K562 (cell line): ENCODE data around the gene FMC1. TPM values are rescaled to one million over a fixed set of nuclear protein-coding genes. Genes with fewer than 3 reads are reported as not detected.

Source experiments
- ATAC-seq: fragments of 200-7000 bp; cut with Tn5 transposase; 3 replicates; pipeline ENCODE4 v1.9.1; 2020; ENCODE audit warnings: moderate library complexity
- BruUV-seq: library from RNA; stranded (reverse); fragments of 400-500 nt; replicated peaks from 2 replicates; lab custom pipeline; 2021; lab: Mats Ljungman, UMichigan
- CTCF ChIA-PET: fragments of 300-600 bp; formaldehyde crosslinking; extraction: SDS; loops from one replicate; lab custom pipeline; 2021; ENCODE audit warnings: low intra/inter-chr PET ratio; lab: Yijun Ruan, JAX
- POLR2A ChIA-PET: fragments of 300-600, 350-650 bp; sonication (Branson Sonifier 250); formaldehyde crosslinking; extraction: SDS; loops from one replicate; lab custom pipeline; 2021; ENCODE audit warnings: antibody characterized with exemption, inconsistent platforms; lab: Yijun Ruan, JAX
- DNase-seq, 4 experiments: peaks; one replicate each; pipeline versions ENCODE4 v3.0.0 to v3.0.0-alpha.2; 2011 to 2018; ENCODE audit warnings: low spot score in 3 of 4, mixed read lengths in 3 of 4; ENCODE audit errors: extremely low read depth in 1 of 4
- FAIRE-seq: peaks from 2 replicates; lab custom pipeline; 2011; peaks lifted over from hg19 to GRCh38; lab: Jason Lieb, UNC
- H2AFZ ChIP-seq: 2 replicates; pipeline ENCODE4 v1.6.0; 2011; ENCODE audit warnings: low read depth, low read length, control low read depth, inconsistent platforms
- H3K27ac ChIP-seq: fragments of 200-600 bp; 3 replicates; pipeline ENCODE4 v1.8.0; 2011; ENCODE audit warnings: low read depth, mild to moderate bottlenecking, control low read depth, inconsistent platforms, low read length, moderate library complexity, mixed read lengths; ENCODE audit errors: extremely low read depth
- H3K27me3 ChIP-seq, 2 experiments: fragments of 300-600 bp in 1 of 2; 2 replicates in 1 of 2; 3 replicates in 1 of 2; pipeline versions ENCODE4 v1.6.0 to v1.8.0; 2011; ENCODE audit warnings: inconsistent platforms in 2 of 2, low read length in 2 of 2, mild to moderate bottlenecking in 1 of 2, mixed read lengths in 1 of 2, moderate library complexity in 1 of 2; ENCODE audit not compliant: control insufficient read depth in 2 of 2, insufficient read depth in 2 of 2
- H3K36me3 ChIP-seq: fragments of 300-600 bp; 3 replicates; pipeline ENCODE4 v1.8.0; 2011; ENCODE audit warnings: mild to moderate bottlenecking, low read length, inconsistent platforms; ENCODE audit not compliant: control insufficient read depth, insufficient read depth
- H3K4me1 ChIP-seq, 2 experiments: fragments of 200-600 bp in 1 of 2; replicated peaks in 1 of 2; 2 replicates in 1 of 2; 3 replicates in 1 of 2; pipeline versions ENCODE4 v1.5.1 to v1.8.0; 2011; ENCODE audit warnings: inconsistent platforms in 2 of 2, low read length in 2 of 2, mild to moderate bottlenecking in 1 of 2, mixed read lengths in 1 of 2, moderate library complexity in 1 of 2; ENCODE audit not compliant: control insufficient read depth in 2 of 2, insufficient read depth in 2 of 2
- H3K4me2 ChIP-seq: 2 replicates; pipeline ENCODE4 v1.6.1; 2011; ENCODE audit warnings: low read length, control low read depth, inconsistent platforms, mixed read lengths; ENCODE audit not compliant: insufficient read depth
- H3K4me3 ChIP-seq: fragments of 200-600 bp; sonication (generic), shearing (Covaris generic); 2 replicates; pipeline ENCODE4 v1.5.1; 2016; ENCODE audit warnings: control low read depth, inconsistent platforms
- H3K79me2 ChIP-seq: fragments of 200-600 bp; 3 replicates; pipeline ENCODE4 v1.8.0; 2011; ENCODE audit warnings: low read length, inconsistent platforms; ENCODE audit not compliant: control insufficient read depth, insufficient read depth
- H3K9ac ChIP-seq, 2 experiments: 2 replicates each; pipeline versions ENCODE4 v1.6.0 to v1.6.1; 2011; ENCODE audit warnings: low read depth in 2 of 2, low read length in 2 of 2, control low read depth in 1 of 2, inconsistent platforms in 1 of 2, mild to moderate bottlenecking in 1 of 2, mixed read lengths in 1 of 2; ENCODE audit not compliant: insufficient read depth in 1 of 2
- H3K9me1 ChIP-seq: one replicate; pipeline ENCODE4 v1.6.0; 2011; ENCODE audit warnings: inconsistent platforms, mild to moderate bottlenecking, low read length, moderate library complexity; ENCODE audit not compliant: control insufficient read depth, insufficient read depth
- H3K9me3 ChIP-seq: replicated peaks from 2 replicates; pipeline ENCODE4 v1.5.1; 2011; ENCODE audit warnings: low read depth, low read length, inconsistent platforms; ENCODE audit not compliant: control insufficient read depth, insufficient read depth
- H4K20me1 ChIP-seq: replicated peaks from 2 replicates; pipeline ENCODE4 v1.6.1; 2011; ENCODE audit warnings: low read length, inconsistent platforms, mixed read lengths; ENCODE audit not compliant: control insufficient read depth, insufficient read depth
- KHSRP ChIP-seq: fragments of 450-650 bp; IDR thresholded peaks from 2 replicates; pipeline ENCODE4 v1.6.1; 2017
- NFIC ChIP-seq: fragments of 450-650 bp; IDR thresholded peaks from 2 replicates; pipeline ENCODE4 v1.6.1; 2017; ENCODE audit warnings: mild to moderate bottlenecking, inconsistent platforms
- NFIX ChIP-seq: fragments of 250-450 bp; sonication (Bioruptor Pico); IDR thresholded peaks from 2 replicates; pipeline ENCODE4 v1.4.0; 2020; ENCODE audit warnings: low read depth, mild to moderate bottlenecking, moderate library complexity
- RCOR1 ChIP-seq, 2 experiments: IDR thresholded peaks; 2 replicates each; pipeline ENCODE4 v1.6.1; 2012; ENCODE audit warnings: low read depth in 2 of 2, low read length in 2 of 2, borderline replicate concordance in 1 of 2, improper control_type of control experiment in 1 of 2
- TAF1 ChIP-seq: IDR thresholded peaks from 2 replicates; pipeline ENCODE4 v1.6.1; 2011; ENCODE audit warnings: mild to moderate bottlenecking, low read length, moderate library complexity; ENCODE audit not compliant: insufficient read depth, control insufficient read depth, severe bottlenecking; ENCODE audit errors: extremely low read depth
- THAP7 ChIP-seq: fragments of 250-450 bp; sonication (Bioruptor Pico); IDR thresholded peaks from 2 replicates; pipeline ENCODE4 v1.5.0; 2021
- ZBTB11 ChIP-seq, 3 experiments: fragments of 200-800 bp in 1 of 3; fragments of 250-450 bp in 1 of 3; fragments of 450-650 bp in 1 of 3; sonication (Bioruptor Pico) in 1 of 3; sonication (Bioruptor generic) in 1 of 3; formaldehyde crosslinking in 1 of 3; IDR thresholded peaks; 2 replicates each; pipeline versions ENCODE4 v1.6.1 to v1.8.0; 2016 to 2022; ENCODE audit warnings: mild to moderate bottlenecking in 2 of 3, missing genetic modification characterization in 2 of 3, missing compliant biosample characterization in 1 of 3, moderate library complexity in 1 of 3
- ZNF586 ChIP-seq: fragments of 450-650 bp; formaldehyde crosslinking; conservative IDR thresholded peaks from 2 replicates; pipeline ENCODE4 v1.4.0; 2020; ENCODE audit warnings: mild to moderate bottlenecking, moderate library complexity
- ZNF644 ChIP-seq: fragments of 200-800 bp; sonication (Bioruptor generic); IDR thresholded peaks from 2 replicates; pipeline ENCODE4 v1.6.1; 2016; ENCODE audit warnings: low read depth, missing genetic modification characterization, missing compliant biosample characterization
- whole genome bisulfite sequencing: fragments of 100-300 bp; shearing (Covaris generic); methylation state at CpG from one replicate; pipeline ENCODE4 v1.1.6; 2016; ENCODE audit warnings: low coverage, mixed read lengths; ENCODE audit not compliant: insufficient coverage; ENCODE audit errors: missing lambda C conversion rate; 5-methylcytosine and 5-hydroxymethylcytosine counted together
- in situ Hi-C: fragments of 300-500 bp; cut with MboI; formaldehyde crosslinking; loops from 4 replicates; pipeline ENCODE4 v1.15.0; 2018; ENCODE audit warnings: inconsistent platforms, mixed read lengths
- intact Hi-C: fragments of 100-400 bp; cut with micrococcal nuclease; formaldehyde crosslinking; loops from 2 replicates; pipeline ENCODE4 v1.14.2; 2022
- polyA plus RNA-seq, 8 experiments: library from polyadenylated mRNA; depleted of rRNA in 4 of 8; stranded (reverse) in 5 of 8; unstranded in 3 of 8; fragments of >200 nt; fragmentation: Nextera tagmentation in 2 of 8; fragmentation: Illumina TruSeq in 1 of 8; extraction: Ambion mirVana in 2 of 8; extraction: Trizol in 1 of 8; gene quantifications; 2 replicates each; pipeline versions ENCODE4 v1.2.1 to v1.2.3, GENCODE V29; 2011 to 2014; ENCODE audit warnings: inconsistent platforms in 1 of 8, missing spikeins in 1 of 8
- total RNA-seq, 7 experiments: library from RNA; depleted of rRNA in 6 of 7; stranded (reverse); fragments of >200 nt in 6 of 7; fragmentation: Illumina TruSeq in 2 of 7; extraction: Trizol in 2 of 7; gene quantifications; 2 replicates each; pipeline versions ENCODE4 v1.2.1 to v1.2.3, GENCODE V29; 2011 to 2021; ENCODE audit warnings: low replicate concordance in 1 of 7

Gene FMC1
- total and polyA plus RNA-seq, 9 of the 15 experiments (the other 6 are each of a cell fraction or from before 2014, with no cell fraction given) = 14.0 to 116 (median 29.0) TPM

DNA sequence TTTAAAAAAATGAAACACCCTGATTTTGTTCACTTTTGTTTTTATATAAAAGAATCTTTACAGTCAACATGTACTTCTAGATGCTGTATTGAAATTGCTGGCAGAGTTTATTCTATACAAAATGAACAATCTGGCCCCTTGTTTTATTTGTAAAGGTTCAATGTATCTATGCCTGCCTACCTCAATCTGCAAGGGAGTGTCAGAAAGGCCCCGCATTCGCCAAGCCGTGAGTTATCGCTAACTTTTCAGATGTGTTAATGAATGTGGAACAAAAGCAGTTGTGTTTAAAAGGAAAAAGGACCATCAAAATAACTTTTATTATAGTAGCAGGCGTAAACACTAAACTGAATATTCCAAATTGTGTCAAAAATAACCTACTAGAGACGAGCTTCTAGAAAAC is 33.1 kb downstream of the FMC1 start (continued):
- no peak for TF ChIP-seq ZNF586

GRCh38 chr7:139382439-139382838 is 41.3 kb downstream of the FMC1 start:
- no peaks in the 10 kb centered on the region for H4K20me1 ChIP-seq
- H3K36me3 ChIP-seq = peaks cover 80% of the 10 kb centered on the region
- H3K4me1 ChIP-seq = peaks cover 0 to 4% of the 10 kb centered on the region in 2 experiments; a peak in 1 of 5 replicates
- WGBS = 93% methylated on average over 6 of the region's 6 CpGs
- no peak overlapping the region for H3K4me2 ChIP-seq
- ChIA-PET POLR2A (interaction anchor here (0.6 to 1.9 kb wide), 9 partner anchors 9 to 1416 kb away, joined by 3 to 7 read pairs (median 4); partner anchors contain the start of gene LUC7L2), CTCF (no interaction called here)
- no peak overlapping the region for H2AFZ ChIP-seq
- no peak overlapping the region for H3K27ac ChIP-seq
- no peak overlapping the region; a peak in 1 of 4 replicates for H3K9ac ChIP-seq
- H3K4me3 ChIP-seq = no peak overlapping the region
- intact Hi-C loops (no loop called here), in situ Hi-C loops (no loop called here)
- no TSS peak for BruUV-seq
- no peaks in the 10 kb centered on the region for H3K9me3 ChIP-seq
- FAIRE-seq (no peak), DNase-seq (no peak), ATAC-seq (no peak; the same call in 2 of the 3 replicates)
- TF ChIP-seq TAF1 = no peak
- peak; percentile 59; the same call in 1 of the 2 replicates for TF ChIP-seq NFIX (CRISPR knock-in tag)
- no peak for TF ChIP-seq ZBTB11 (CRISPR knock-in tag; IDR thresholded peaks at IDR 0.05)
- TF ChIP-seq ZNF644 (tag) = no peak
- no peak for TF ChIP-seq KHSRP
- TF ChIP-seq NFIC = peak; percentile 93
- TF ChIP-seq THAP7 (CRISPR knock-in tag) = no peak
- TF ChIP-seq RCOR1 (IDR thresholded peaks at IDR 0.05; ENCODE audit: borderline replicate concordance in 1 of 2, low read depth in 2 of 2, low read length in 2 of 2) = no peak
- H3K9me1 ChIP-seq = no peaks in the 10 kb centered on the region
- no peaks in the 10 kb centered on the region for H3K27me3 ChIP-seq
- peaks cover 67% of the 10 kb centered on the region for H3K79me2 ChIP-seq
